Erythroblast (primary cell): Measurements from ENCODE around the gene ELF5.
A peak's percentile ranks its signal among the peaks of the same experiment; 100 is the strongest.

ENCODE experiments used
- GATA1 ChIP-seq: IDR thresholded peaks from 2 replicates; pipeline ENCODE4 v1.6.1; 2011; ENCODE audit warnings: low read depth, mild to moderate bottlenecking, control low read depth, low read length, moderate library complexity
- POLR2A ChIP-seq: IDR thresholded peaks from 2 replicates; pipeline ENCODE4 v1.6.1; 2011; ENCODE audit warnings: mild to moderate bottlenecking, low read length

DNA sequence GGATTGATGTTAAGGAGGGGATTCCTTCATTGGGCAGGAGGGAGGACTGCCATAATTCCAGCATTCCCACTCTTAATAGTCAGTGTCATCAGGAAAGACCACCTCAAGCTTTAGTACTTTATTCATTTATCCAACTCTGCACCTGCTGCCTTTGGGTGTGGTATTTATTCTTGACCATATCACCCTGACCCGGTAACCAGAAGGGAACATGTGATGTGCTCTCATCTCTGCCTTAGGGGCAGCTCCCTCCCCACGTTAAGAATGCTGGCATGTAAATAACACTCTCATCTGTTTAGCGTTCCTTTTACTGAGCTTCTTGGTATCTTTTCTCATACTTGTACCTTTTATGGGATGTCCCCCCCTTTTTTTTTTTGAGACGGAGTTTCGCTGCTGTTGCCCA is 67.2 kb downstream of the ELF5 start:
- TF ChIP-seq POLR2A: peak; percentile 34
- no peak for TF ChIP-seq GATA1
